GM18868 (cell line): Measurements from ENCODE around the gene COL4A2.

Experiments used
- ATAC-seq: cut with Tn5 transposase; IDR thresholded peaks from one replicate; pipeline ENCODE4 v1.9.1; 2021; ENCODE audit warnings: mild to moderate bottlenecking, moderate library complexity; ENCODE audit not compliant: unreplicated experiment

Gene COL4A2

DNA sequence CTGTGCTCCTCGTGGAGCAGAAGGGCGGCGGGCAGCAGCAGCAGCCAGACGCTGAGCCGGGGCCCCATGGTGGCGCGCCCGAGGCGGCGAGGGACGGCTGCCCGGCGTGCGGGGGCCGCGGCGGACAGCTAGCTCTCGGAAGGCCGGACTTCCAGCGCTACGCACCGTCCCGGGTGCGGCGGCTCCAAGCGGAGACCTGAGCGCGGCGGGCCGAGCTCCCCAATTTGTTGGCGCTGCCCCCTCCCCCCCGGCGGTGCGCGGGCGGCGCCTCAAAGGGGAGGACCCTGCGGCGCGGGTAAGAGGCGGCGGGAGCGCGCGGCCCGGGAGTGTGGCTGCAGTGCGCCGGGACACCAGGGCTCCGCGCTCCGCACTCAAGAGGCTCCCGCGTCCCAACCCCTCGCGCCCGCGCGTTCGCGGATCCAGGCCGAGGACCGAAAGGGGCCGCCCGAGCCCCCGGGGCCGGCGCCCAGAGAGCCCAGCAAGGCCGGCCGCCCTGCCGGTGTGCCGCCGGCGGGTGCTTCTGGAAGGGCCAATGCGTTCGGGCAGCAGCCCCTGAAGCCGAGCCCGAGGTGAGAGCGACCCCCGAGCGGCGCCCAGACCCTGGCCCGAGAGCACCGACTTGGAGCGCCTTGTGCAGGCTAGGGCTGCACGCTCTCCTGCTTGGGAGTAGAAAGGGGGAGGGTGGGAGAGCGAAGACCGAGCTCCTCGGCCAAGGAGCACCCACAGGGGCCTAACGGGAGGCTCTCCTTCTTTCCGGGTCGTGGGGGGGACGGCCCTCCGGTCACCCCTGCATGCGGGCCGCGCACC is at the start of gene COL4A2, which contains the start of gene COL4A1:
Gene COL4A2 (plus strand): TSS at position 325 of the 807 bp plus-strand sequence. CDS start 620 bp downstream, outside the sequence.
Gene COL4A1 (minus strand): TSS at position 198 of the 807 bp plus-strand sequence. CDS start 130 bp downstream, at position 68.
- ATAC-seq = no peak

DNA sequence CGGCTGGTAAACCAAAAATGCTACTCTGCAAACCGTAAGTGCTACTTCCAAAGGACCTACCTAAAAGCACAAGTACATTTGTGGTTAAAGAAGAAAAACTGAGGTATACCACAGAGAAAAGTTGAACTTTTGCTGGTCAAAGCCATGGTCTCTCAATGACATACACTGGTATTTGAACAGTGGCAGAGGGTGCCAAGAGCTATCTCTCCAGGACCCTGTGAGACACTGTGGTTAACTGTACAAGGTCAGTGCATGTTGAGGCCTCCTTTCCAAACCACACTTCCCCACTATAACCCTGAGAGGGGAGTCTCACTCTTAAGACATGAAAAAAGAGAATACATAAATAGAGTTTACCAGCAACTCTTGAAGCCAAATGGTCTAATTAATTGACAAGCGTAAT is 49.7 kb upstream of the COL4A2 start:
- no peak for ATAC-seq

DNA sequence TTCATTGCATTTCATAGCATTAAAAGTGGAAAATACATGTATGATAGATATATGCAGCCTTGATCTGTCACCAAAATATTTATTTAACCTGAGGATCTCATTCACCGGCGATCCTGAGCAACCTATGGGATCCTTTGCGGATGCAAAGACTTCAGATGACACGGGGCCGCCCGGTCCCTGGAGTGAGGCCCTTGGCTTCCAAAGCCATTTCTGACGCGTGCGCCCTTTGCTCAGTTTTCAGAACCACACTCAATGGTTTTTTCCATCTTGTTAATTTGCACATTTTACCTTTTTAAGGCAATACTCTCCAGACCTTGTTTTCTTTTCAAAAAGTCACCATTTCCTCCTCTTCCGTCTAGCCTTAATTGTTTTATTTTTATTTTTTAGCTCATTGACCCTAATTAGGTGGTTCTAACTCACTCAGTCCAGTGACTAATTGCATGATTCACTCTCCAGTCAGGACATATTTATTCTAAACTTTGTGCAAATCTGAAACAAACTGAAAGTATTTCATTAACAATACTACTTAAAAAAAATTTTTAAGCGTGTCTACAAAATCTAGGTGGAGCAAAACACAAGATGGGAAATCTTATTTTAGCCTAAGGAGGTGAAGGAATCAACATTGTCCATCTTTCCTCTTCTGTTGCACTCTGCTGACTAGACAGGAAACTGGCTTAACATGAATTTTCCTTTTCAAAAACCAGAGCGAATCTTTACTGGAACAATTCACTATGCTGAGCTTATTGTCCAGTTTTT is 48.0 kb upstream of the COL4A2 start:
- ATAC-seq = no peak

DNA sequence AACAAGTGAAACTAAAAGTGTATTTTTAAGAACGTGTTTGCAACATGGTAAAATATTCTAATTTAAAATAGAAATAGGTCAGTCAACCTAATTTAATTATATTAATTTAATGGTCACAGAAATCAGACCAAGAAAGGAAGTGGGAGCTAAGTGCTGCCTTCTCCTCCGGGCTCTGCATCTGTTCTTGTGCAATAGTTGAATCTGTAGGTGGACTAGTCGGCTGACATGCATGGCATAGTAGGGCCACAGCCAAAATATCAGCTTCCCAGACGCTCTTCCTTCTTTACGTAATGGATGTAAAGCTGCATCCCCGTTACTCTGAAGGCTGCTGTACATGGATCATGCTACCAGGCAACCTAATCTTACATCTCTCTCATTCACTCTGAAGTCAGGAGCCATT is 47.4 kb upstream of the COL4A2 start:
- ATAC-seq = no peak

GRCh38 chr13:110261166-110262081 is 45.7 kb upstream of the COL4A2 start:
- no peak for ATAC-seq

GRCh38 chr13:110262082-110262436 is 45.0 kb upstream of the COL4A2 start:
- no peak for ATAC-seq

- no peak for ATAC-seq
Measured at GRCh38 chr13:110262508-110263291, 44.4 kb upstream of the COL4A2 start.

- no peak for ATAC-seq
Measured at GRCh38 chr13:110263404-110263803, 43.7 kb upstream of the COL4A2 start.

DNA sequence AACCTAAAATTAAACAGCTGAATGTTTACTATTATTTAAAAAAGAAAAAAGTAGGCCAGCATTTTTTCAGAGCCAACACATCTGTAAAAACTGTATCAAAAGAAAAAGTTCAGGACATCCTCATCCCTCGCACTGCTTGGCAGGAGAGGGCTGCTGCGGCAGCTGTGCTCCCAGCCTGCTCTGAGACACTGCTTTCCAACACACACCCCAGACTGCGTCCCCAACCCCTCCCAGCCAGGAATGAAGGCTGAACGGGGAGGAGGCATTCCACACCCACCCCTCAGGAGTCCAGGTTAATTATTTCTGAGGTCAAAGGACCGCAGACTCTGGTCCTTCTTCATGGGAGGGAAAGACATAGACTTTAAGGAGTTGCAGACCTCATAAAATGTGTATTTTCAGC is 43.2 kb upstream of the COL4A2 start:
- ATAC-seq = no peak

DNA sequence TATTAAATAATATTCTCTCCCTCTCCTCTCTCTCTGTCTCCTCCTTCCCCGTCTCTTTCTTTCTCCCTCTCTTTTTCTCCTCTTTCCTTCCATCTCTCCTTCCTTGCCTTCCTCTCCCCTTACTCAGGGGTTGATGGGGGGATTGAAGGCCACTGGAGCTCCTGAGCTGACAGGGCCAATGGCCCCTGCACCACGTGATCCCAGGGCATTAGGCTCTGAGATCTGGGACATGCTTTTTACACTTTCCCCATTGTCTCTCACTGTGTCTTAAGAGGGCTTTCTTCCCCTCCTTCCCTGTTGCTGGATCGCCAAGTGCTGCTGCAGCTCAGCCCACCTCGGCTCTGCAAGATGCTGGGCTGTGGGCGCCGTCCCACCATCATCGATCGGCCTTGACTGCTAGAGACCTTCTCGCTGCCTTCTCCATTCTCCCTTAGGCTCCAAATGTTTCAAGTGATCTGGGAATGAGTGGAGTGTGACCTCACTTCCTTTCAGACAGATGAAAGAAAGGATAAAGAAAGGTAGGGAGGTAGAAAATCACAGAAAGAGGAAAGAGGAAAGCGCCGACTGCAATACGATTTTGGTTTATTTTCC is 42.3 kb upstream of the COL4A2 start:
- no peak for ATAC-seq

GRCh38 chr13:110265341-110265681 is 41.8 kb upstream of the COL4A2 start:
- ATAC-seq = no peak

GRCh38 chr13:110265682-110266430 is 41.2 kb upstream of the COL4A2 start:
- ATAC-seq = no peak

GRCh38 chr13:110266431-110266809 is 40.7 kb upstream of the COL4A2 start:
- ATAC-seq = no peak

- ATAC-seq = no peak
Measured at GRCh38 chr13:110266983-110267382, 40.1 kb upstream of the COL4A2 start.

DNA sequence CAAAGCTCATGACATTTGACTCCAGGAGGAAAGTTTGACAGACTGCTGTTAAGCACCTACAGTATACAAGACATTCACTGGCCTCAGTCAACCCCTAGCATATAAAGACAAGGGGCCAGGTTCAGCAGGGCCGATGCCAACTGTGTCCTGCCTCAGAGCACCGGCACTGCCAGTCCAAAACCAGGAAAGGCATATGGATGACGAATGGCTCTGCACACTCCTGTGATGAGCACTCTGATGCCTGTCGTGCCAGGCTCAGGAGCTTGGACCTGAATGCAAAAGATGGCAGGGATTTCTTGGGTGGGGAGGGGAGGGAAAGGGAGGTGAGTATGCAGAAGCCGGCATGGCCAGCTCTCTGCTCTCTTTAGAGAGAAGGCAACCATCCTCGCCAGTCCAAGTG is 39.0 kb upstream of the COL4A2 start:
- no peak for ATAC-seq

DNA sequence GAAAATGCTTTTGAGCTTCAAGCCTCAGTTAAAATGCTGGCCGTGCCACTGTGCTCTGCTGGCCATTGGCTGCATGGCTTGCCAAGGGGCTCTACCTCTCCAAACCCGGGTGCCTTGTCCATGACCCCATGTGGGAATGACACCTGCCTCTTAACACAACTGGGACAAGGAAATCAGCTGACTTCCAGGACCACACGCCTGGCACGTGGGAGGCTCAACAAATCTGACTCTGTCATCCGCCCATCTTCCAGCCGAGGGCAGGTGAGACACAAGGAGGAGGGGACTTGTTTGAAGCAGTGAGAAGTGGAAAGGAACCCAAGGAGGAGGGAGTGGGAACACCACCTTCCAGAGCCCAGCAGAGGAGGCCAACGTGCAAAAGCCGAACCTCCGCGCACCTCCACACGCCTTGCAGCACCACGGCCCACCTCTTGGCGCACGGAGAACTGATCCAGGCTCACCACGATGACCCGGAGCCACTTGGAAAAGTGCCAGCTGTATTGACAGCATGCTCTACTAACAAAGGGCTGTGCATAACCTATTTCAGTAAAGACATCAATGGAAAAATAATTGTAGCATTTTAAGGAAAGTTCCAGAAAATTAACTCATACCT is 38.4 kb upstream of the COL4A2 start:
- ATAC-seq = no peak

DNA sequence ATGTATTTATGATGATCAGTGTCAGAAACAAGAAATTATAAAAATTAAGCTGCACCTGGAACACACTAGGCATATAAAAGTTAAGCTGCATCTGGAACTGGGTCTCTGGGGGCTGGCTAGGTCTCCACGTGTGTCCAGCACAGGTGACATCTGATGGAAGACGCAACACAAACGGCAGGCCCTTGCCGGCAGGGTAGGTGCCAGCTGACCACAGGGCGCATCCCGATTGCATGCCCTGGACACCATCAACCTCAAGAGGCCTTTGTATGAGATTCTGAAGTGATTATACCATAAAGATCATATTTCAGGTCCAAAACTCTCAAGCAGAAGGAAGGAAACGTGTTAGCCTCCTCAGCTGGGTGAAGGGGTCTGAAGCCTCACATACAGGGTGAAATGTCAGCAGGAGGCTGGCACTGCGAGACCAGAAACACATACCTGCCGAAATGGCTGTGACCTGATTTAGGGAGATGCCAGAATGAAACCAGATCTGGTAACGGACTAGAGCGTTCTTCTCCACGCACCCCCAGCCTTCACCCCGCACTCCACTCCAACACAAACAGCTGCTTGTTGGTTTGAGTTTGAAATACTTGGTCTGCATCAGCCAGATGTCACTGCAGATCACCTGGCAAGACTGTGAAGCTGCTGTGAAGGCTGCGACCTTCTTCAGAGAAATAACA is 37.4 kb upstream of the COL4A2 start:
- no peak for ATAC-seq

DNA sequence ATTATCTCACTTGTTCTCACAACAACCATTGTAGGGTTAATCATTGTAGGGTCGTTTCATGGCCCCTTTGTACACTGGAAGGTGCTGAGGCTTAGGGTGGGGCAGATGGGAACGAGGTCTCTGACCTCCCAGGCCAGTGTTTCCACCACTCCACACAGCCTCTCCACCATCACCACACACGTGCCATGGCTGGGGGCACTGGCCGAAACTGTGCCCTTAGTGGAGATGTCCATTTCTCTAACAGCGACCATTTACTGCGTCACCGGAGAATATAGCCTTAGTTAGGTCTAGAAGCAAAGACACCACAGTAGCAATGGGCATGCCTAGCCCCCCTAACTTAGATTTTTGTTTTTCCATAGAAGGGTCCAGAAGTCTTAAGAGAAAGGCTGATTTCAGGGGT is 36.6 kb upstream of the COL4A2 start:
- no peak for ATAC-seq
